Neutrophil (primary cell): Measurements from ENCODE around the gene PTPRQ.
"Not testable (repeated sequence)": the region's sequence is repeated elsewhere in the genome, so short reads cannot be mapped to it uniquely, and the experiment has no call there.

Experiments used
- H3K27ac ChIP-seq: fragments of 200-600 bp; sonication (generic); 2 replicates; pipeline ENCODE4 v1.5.1; 2016; ENCODE audit warnings: mild to moderate bottlenecking, moderate library complexity
- H3K27me3 ChIP-seq: fragments of 200-600 bp; sonication (generic); 2 replicates; pipeline ENCODE4 v1.6.0; 2016; ENCODE audit warnings: mild to moderate bottlenecking
- H3K36me3 ChIP-seq: fragments of 200-600 bp; sonication (generic); 2 replicates; pipeline ENCODE4 v1.5.1; 2017
- H3K4me1 ChIP-seq, 2 experiments: fragments of 200-600 bp in 1 of 2; sonication (generic) in 1 of 2; 1 replicate in 1 of 2; 2 replicates in 1 of 2; pipeline versions ENCODE4 v1.5.1 to v1.6.1; 2013 to 2016; ENCODE audit warnings: low read depth in 1 of 2, low read length in 1 of 2, mild to moderate bottlenecking in 1 of 2, moderate library complexity in 1 of 2; ENCODE audit not compliant: control insufficient read depth in 1 of 2, insufficient read depth in 1 of 2
- H3K4me3 ChIP-seq, 2 experiments: fragments of 200-600 bp in 1 of 2; sonication (generic) in 1 of 2; 1 replicate in 1 of 2; 2 replicates in 1 of 2; pipeline ENCODE4 v1.5.1; 2013 to 2016; ENCODE audit warnings: low read depth in 1 of 2, low read length in 1 of 2, mild to moderate bottlenecking in 1 of 2, moderate library complexity in 1 of 2
- H3K9me3 ChIP-seq: fragments of 200-600 bp; sonication (generic); 2 replicates; pipeline ENCODE4 v1.5.1; 2016
- TF ChIP-seq, protein P1 (sequence below): fragments of 200-600 bp; sonication (generic); IDR thresholded peaks from 2 replicates; pipeline ENCODE4 v1.5.1; 2016; ENCODE audit warnings: antibody characterized with exemption

PTPRQ gene

DNA sequence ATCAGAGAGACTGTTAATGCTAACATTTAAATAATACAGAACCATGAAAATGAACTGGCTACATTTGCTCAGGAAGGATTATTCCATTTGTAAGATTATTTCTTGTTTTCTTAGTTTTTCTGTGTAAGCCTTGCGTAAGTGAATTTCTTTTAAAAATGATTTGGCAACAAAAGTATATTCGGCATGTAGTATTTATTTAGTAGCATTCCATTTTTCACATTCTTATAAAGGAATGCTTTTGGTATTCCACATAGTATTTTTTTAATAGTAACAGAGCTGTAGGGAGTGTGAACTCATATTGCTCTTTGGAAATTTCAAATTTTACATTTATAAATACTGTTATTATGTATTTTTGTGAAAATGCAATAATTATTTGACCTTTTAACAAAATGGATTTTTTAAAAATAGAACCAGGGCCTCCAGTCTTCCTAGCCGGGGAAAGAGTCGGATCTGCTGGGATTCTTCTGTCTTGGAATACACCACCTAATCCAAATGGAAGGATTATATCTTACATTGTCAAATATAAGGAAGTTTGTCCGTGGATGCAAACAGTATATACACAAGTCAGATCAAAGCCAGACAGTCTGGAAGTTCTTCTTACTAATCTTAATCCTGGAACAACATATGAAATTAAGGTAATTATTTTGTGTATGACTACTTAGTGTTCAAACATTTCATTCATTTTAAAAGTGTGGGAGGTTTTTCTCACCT lies 1.2 kb downstream of the PTPRQ start:
- Histone ChIP-seq H3K4me1 (no peaks in the 10 kb centered on the region), H3K36me3 (no peaks in the 10 kb centered on the region), H3K27me3 (no peaks in the 10 kb centered on the region), H3K27ac (no peak overlapping the region), H3K4me3 (no peak overlapping the region), H3K9me3 (no peaks in the 10 kb centered on the region)
- TF ChIP-seq, protein P1, sequence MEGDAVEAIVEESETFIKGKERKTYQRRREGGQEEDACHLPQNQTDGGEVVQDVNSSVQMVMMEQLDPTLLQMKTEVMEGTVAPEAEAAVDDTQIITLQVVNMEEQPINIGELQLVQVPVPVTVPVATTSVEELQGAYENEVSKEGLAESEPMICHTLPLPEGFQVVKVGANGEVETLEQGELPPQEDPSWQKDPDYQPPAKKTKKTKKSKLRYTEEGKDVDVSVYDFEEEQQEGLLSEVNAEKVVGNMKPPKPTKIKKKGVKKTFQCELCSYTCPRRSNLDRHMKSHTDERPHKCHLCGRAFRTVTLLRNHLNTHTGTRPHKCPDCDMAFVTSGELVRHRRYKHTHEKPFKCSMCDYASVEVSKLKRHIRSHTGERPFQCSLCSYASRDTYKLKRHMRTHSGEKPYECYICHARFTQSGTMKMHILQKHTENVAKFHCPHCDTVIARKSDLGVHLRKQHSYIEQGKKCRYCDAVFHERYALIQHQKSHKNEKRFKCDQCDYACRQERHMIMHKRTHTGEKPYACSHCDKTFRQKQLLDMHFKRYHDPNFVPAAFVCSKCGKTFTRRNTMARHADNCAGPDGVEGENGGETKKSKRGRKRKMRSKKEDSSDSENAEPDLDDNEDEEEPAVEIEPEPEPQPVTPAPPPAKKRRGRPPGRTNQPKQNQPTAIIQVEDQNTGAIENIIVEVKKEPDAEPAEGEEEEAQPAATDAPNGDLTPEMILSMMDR = no peak

GRCh38 chr12:80456513-80456912 lies 12.5 kb downstream of the PTPRQ start:
- Histone ChIP-seq H3K4me1 (no peaks in the 10 kb centered on the region), H3K27me3 (no peaks in the 10 kb centered on the region), H3K27ac (no peak overlapping the region), H3K36me3 (no peaks in the 10 kb centered on the region), H3K4me3 (no peak overlapping the region), H3K9me3 (no peaks in the 10 kb centered on the region)
- TF ChIP-seq, protein P1 = no peak

- Histone ChIP-seq H3K4me1 (no peaks in the 10 kb centered on the region), H3K27me3 (no peaks in the 10 kb centered on the region), H3K4me3 (no peak overlapping the region), H3K36me3 (no peaks in the 10 kb centered on the region), H3K27ac (no peak overlapping the region), H3K9me3 (no peaks in the 10 kb centered on the region)
- TF ChIP-seq, protein P1 = no peak
Observed at GRCh38 chr12:80460972-80461371, 16.9 kb downstream of the PTPRQ start.

- not testable (repeated sequence) for H3K4me1 ChIP-seq, H3K27ac ChIP-seq, H3K4me3 ChIP-seq, H3K36me3 ChIP-seq, H3K9me3 ChIP-seq, H3K27me3 ChIP-seq
Observed at GRCh38 chr12:80461851-80462250, 17.8 kb downstream of the PTPRQ start.

GRCh38 chr12:80469681-80470080 lies 25.6 kb downstream of the PTPRQ start:
- no peaks in the 10 kb centered on the region for H3K36me3 ChIP-seq
- no peaks in the 10 kb centered on the region for H3K4me1 ChIP-seq
- no peaks in the 10 kb centered on the region for H3K27me3 ChIP-seq
- H3K9me3 ChIP-seq = no peaks in the 10 kb centered on the region
- no peak overlapping the region for H3K4me3 ChIP-seq
- no peak overlapping the region for H3K27ac ChIP-seq
- TF ChIP-seq, protein P1 = no peak

DNA sequence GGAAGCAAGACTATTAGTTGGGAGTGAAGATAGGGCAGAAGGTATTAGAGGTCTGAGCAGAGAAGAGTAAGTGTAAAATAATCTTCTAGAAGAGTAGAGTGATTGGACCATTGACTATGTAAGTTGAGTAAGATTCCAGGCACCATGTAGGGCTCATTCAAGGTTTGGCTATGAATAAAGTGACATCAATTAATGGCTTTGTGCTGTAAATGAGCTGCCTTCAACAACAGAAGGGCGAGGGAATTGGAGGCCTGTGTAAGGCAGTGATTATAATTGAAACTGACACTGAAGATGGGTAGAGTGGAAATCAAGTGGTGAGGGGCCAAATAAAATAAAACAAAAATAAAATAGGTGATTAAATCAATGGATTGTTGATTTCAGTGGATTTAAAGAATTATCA lies 26.4 kb downstream of the PTPRQ start:
- no peaks in the 10 kb centered on the region for H3K9me3 ChIP-seq
- no peaks in the 10 kb centered on the region for H3K36me3 ChIP-seq
- no peaks in the 10 kb centered on the region for H3K4me1 ChIP-seq
- H3K27me3 ChIP-seq = no peaks in the 10 kb centered on the region
- H3K4me3 ChIP-seq = no peak overlapping the region
- TF ChIP-seq, protein P1 = no peak
- no peak overlapping the region for H3K27ac ChIP-seq
